ENCODE measurements around the gene PARVA.
"Not testable (repeated sequence)": the region's sequence is repeated elsewhere in the genome, so short reads cannot be mapped to it uniquely, and the experiment has no call there.

PARVA gene

GRCh38 chr11:12377106-12377823, at the start of gene PARVA:
Gene PARVA, plus strand, starts transcription at chr11:12377571. Its CDS starts 77 bp downstream, at chr11:12377648.
- intact Hi-C loops (cut with DNase I) = no loop called here
- peak in 30 of 42 donors; percentile 6 to 61 (median 28) for DNase-seq

DNA sequence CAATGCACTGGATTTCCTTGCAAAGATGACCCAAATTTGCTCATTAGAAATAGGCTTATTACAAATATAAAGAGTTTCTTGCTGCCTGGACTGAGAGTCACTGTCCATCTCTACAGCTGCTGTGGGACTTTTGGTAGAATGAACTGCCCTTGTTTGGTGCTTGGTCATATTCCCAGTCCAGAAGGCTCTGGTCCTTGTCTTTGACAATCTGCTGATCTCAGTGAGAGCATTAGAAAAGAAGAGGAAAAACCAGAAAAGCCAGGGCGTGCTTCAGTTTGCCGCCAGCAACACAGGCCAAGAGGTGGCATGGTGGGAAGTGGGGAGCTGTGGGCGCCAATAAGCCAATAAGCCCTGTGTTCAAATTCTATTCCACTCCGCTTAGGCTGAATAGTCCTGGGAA, 48.2 kb upstream of the PARVA start:
- DNase-seq = peak in 30 of 42 donors; percentile 9 to 79 (median 48)
- intact Hi-C loops (cut with DNase I) = no loop called here

GRCh38 chr11:12329797-12330196, 47.6 kb upstream of the PARVA start:
- intact Hi-C loops (cut with DNase I) = loop anchor here (5.0 kb wide), 1 partner anchor 563 kb away; no protein-coding TSS in a partner anchor

GRCh38 chr11:12330485-12331231, 46.7 kb upstream of the PARVA start:
- intact Hi-C loops (cut with DNase I) = loop anchor here (5.0 kb wide), 1 partner anchor 562 kb away; no protein-coding TSS in a partner anchor
- DNase-seq = peak; percentile 67 to 96 (median 86)

More at GRCh38 chr11:12329797-12330196, 47.6 kb upstream of the PARVA start:
- peak in 1 of 42 donors; percentile 6 for DNase-seq

- intact Hi-C loops (cut with DNase I) = loop anchor here (5.0 kb wide), 1 partner anchor 561 kb away; no protein-coding TSS in a partner anchor
- peak; percentile 68 to 95 (median 88) for DNase-seq
These were observed 46.0 kb upstream of the PARVA start for GRCh38 chr11:12331239-12331874.

DNA sequence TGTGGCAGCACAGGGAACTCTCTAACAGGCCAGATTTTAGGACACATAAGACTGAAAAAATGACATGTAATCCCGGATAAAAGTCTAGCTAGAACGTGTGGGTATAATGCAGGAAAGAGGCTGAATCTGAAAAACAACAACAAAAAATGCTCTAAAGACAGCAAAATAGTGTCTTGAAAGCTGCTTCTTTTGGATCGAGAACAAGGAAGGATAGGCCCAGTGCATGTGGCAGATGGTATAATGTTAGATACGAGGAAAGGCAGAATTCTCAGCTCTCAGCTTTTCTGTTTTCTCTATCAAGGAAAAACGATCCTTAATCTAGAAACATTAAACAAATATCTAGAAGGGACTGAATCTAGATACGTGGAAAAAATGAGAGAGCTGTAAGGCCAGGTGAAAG, 33.8 kb upstream of the PARVA start:
- intact Hi-C loops (cut with DNase I) = no loop called here

GRCh38 chr11:12353534-12353933, 23.8 kb upstream of the PARVA start:
- DNase-seq = no peak
- intact Hi-C loops (cut with DNase I) = no loop called here

More for the DNA sequence above, 33.8 kb upstream of the PARVA start:
- DNase-seq = no peak

- intact Hi-C loops (cut with DNase I) = no loop called here
- DNase-seq = no peak
These were observed 22.4 kb upstream of the PARVA start for GRCh38 chr11:12354750-12355545.

GRCh38 chr11:12356944-12357655, 20.3 kb upstream of the PARVA start:
- intact Hi-C loops (cut with DNase I) = no loop called here
- no peak for DNase-seq

DNA sequence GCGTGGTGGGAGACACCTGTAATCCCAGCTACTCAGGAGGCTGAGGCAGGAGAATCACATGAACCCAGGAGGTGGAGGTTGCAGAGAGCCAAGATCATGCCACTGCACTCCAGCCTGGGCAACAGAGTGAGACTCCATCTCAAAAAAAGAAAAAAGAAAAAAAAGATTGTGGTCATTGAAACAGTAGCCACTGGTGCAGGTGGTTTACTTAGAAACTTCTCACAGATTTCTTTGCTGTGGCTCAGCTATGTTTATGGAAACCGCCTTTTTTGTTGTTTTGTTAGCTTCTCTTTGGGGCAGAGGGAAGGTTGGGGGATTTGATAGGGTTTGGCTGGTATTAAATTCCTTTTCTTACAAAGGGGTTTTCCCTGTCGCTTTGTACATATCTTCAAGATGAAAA, 19.7 kb upstream of the PARVA start:
- intact Hi-C loops (cut with DNase I); DNase-seq: not testable (repeated sequence)

GRCh38 chr11:12358302-12359188, 18.8 kb upstream of the PARVA start:
- intact Hi-C loops (cut with DNase I) = no loop called here
- DNase-seq = no peak

DNA sequence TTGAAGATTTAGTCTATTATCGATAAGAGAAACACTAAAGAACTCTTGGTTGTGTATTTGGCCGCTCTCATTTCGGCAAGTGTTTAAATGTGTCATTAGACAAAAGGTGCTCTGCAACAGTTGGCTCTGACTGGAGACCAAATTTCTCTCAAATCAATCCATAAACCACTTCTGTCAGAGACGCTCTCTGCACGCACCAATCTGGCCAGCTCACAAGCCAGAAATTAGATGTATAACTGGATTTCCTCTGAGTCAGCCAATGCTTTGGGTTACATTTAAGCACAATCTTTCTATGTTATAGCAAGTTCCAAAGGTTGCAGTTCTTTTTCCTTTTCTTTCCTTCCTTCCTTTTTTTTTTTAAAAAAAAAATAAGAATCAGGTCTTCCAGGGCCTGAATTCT, 17.6 kb upstream of the PARVA start:
- intact Hi-C loops (cut with DNase I) = no loop called here
- no peak for DNase-seq

GRCh38 chr11:12361682-12362081, 15.7 kb upstream of the PARVA start:
- intact Hi-C loops (cut with DNase I) = no loop called here

DNA sequence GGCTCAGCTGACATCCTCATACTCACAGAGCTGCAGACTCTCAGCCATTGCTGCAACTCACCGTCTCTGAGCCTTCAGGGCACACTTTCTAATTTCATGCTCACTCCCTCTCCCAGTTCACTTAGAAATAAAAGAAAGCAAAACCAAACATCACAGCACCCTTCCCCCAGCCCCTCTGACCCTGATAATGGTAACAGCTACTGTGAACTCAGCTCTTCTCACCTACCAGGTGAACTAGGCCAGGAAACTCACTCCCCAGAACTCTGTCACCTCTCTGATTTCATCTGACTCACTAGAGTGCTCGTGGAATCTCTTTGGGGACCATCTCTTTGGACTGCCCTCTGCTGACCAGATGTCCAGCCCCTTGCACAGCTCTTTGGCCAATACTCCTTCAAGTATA, 14.5 kb upstream of the PARVA start:
- no peak for DNase-seq
- intact Hi-C loops (cut with DNase I) = no loop called here

More at GRCh38 chr11:12361682-12362081, 15.7 kb upstream of the PARVA start:
- DNase-seq = no peak

- intact Hi-C loops (cut with DNase I) = no loop called here
- DNase-seq = no peak
These were observed 14.0 kb upstream of the PARVA start for GRCh38 chr11:12363373-12363772.

GRCh38 chr11:12365965-12366575, 11.3 kb upstream of the PARVA start:
- DNase-seq; intact Hi-C loops (cut with DNase I): not testable (repeated sequence)

DNA sequence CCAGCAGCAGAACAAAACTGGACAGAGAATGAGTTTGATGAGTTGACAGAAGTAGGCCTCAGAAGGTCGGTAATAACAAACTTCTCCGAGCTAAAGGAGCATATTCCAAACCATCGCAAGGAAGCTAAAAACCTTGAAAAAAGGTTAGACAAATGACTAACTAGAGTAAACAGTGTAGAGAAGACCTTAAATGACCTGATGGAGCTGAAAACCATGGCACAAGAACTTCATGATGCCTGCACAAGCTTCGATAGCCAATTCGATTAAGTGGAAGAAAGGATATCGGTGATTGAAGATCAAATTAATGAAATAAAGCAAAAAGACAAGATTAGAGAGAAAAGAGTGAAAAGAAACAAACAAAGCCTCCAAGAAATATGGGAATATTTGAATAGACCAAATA, 10.3 kb upstream of the PARVA start:
- intact Hi-C loops (cut with DNase I); DNase-seq: not testable (repeated sequence)
